NCI-H345 treated with DMSO at 0.1 percent for 48 hours (cell line): ENCODE results near the gene BCL6.

Experiments
- DNase-seq: peaks from one replicate; lab custom pipeline; 2025; ENCODE audit not compliant: unreplicated experiment; lab: John Stamatoyannopoulos, UW

The BCL6 gene

DNA sequence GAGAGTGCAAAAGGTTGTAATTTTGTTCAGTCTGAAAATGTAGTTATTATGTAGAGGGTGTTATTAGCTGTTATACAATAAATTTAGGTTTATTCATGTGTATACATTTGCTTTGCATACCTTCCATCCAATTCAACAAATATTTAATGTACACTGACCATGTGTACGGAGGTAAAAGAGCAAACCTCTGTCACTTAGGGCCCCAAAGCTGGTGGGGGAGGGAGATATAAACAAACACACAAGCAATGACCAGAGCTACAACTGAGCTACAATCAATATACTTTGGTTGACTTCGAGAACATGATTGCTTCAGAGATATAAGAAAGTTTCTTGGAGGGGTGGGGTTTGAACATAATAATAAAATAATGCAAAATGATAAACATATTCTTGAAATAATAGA lies 17.5 kb upstream of the BCL6 start:
- no peak for DNase-seq

GRCh38 chr3:187759601-187760000 lies 14.3 kb upstream of the BCL6 start:
- no peak for DNase-seq

- DNase-seq: no peak
Observed at GRCh38 chr3:187758318-187758955, 13.2 kb upstream of the BCL6 start.

- DNase-seq: no peak
Observed at GRCh38 chr3:187753516-187753915, 8.2 kb upstream of the BCL6 start.

DNA sequence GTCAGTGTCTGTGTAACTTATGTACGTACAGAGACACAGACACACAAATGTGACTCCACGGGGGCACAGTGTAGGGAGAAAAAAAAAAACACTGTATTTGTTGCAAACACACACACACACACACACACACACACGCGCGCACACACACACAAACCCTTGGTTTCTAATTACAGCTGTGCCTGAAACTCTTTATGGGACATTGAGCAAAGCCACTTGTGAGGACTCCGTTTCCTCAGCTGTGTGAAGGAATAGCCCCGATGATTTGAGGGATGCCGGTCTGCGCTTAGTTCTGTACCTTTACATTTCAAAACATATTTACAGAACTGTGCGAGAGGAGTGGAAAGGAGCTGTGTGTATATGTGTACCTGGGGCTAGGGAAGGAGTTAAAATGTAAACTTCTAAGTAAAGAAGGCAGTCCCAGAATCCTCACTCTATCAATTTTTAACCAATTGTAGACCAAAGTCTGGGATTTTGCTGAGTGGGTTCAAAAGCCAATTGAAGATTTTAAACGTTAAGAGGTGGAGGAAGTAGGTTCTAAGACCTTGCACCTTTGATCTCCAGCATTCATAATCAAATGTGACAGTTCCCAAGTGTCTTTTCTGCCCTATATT lies 5.3 kb upstream of the BCL6 start:
- peak; percentile 34 for DNase-seq

- DNase-seq: peak; percentile 88
Observed at GRCh38 chr3:187750006-187750512, 4.8 kb upstream of the BCL6 start.

DNA sequence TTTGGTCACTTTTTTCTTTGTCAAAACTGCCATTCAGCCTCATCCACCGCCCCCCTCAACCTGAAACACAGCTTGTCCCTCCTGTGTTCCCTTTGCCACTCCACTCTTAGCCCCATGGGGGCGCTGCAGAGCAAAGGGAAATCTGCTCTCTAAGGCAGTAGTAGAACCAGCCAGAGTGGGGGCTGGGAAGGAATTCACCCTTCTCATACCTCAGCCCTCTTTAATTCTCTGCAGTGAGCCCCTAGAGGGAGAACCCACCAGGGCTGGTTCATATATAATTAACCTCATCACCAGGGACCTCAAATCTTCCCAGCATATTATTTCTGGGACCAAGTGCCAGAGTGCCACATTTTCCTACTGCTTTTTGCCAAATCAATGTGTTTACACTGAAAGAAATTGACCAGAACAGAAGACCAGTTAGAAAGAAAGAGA lies 2.8 kb upstream of the BCL6 start:
- DNase-seq: peak; percentile 63

- no peak for DNase-seq
Observed at GRCh38 chr3:187747506-187747905, 2.2 kb upstream of the BCL6 start.

- no peak for DNase-seq
Observed at GRCh38 chr3:187746442-187747281, 1.4 kb upstream of the BCL6 start.

DNA sequence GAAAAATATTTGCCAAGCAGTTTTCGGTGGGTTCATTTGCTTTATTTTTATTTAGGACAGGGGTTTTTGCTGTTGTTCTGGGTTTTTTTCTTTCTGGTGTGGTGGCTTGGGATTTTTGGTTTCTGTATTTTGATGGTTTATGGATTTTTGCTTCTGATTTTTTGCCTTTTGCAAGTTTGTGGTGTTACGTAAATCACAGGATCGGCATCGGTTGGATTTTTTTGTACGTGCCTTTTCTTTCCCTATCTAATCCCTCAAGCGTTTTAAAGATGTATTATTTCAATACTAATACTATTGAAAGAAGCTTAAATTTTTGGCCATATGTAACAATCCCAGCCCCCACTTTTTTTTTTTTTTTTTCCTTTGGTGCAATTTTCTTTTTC lies 782 bp upstream of the BCL6 start:
- DNase-seq: no peak

DNA sequence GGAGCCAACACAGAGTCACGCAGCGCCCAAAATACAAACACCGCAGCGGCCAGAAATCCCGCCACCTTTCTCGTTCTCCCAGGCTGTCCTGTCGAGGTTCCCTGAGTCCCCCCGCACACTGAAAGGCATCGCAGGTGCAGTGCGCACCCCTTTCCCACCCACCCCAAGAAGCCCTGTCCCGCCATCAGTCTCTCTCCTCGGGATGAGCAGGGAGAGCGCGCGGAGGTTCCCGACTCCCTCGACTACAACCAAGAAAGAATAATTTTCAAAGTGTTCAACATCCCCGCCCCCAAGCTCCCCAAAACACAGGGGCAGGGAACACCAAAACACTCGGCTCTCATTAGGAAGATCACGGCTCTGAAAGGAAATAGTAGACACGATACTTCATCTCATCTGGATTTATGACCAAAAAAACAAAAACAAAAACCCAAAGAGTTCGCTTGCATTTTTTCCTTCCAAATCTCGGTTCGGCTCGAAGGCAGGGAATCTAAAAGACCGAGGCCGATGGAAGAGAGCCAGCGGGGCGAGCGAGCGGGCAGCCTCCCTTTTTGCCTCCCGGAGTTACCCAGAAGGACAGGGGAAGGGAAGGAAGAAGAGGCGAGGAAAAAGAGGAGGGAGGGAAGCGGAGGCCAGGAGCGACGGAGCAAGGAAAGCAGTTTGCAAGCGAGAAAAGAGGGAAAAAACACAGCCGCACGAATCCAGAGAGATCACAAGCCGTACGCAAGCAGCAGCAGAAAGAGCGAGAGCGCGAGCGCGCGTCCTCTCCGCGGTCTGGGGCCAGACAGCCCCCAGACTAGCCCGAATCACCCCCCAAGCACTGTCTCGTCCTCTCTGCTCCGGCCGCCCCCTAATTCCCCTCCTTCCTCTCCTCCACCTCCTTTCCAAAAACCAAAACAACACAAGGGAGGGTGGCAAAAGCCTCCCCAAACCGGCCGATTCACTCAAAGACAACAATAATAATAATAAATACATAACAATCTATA lies 808 bp downstream of the BCL6 start:
- DNase-seq: peak; percentile 77

- peak; percentile 38 for DNase-seq
Observed at GRCh38 chr3:187743195-187744141, 1.8 kb downstream of the BCL6 start.

- peak; percentile 19 for DNase-seq
Observed at GRCh38 chr3:187742351-187743171, 2.7 kb downstream of the BCL6 start.

DNA sequence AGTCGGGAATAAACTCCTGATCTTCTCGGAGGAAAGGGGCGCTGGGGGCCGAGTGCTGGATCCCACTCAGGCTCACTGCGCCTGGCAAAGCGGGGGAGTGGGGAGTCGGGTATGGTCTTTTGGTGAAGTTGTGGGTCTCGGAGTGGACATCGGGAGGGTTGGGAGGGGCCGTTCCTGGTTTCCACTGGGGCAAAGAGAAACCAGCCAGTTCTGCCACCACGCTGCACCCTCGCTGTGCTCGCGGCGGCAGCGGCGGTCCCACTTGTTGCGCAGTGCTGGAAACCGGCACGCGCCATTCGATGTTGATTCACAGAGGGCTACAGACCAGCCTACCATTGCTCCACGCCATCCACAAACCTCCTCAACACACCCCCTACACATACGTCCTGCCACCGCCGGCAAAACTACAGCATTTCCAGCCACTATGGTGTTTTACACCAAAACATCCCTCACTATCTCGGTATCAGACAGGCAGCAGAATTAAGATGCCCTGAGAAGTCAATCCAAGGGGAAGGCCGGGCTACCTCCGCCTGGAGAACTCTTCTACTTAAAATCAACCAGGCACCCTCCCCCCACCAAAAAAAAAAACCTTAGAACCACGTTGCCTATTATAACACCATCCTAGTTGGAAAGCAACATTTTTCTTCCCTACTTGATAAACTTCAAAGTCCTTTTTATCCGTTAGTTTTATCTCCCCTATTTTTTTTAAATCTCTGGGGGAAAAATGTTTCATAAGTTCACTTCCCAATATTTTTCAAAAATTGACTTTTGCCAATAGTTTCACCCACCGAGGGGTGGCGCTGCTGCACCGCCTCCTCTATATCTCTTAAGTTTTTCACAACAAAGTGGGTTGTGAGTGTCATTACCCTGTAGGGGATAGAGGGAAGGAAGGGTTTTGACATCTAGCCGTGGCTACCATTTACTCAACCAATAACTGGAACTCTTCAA lies 3.6 kb downstream of the BCL6 start:
- DNase-seq: peak; percentile 75

- DNase-seq: peak; percentile 92
Observed at GRCh38 chr3:187740421-187741399, 4.6 kb downstream of the BCL6 start.

DNA sequence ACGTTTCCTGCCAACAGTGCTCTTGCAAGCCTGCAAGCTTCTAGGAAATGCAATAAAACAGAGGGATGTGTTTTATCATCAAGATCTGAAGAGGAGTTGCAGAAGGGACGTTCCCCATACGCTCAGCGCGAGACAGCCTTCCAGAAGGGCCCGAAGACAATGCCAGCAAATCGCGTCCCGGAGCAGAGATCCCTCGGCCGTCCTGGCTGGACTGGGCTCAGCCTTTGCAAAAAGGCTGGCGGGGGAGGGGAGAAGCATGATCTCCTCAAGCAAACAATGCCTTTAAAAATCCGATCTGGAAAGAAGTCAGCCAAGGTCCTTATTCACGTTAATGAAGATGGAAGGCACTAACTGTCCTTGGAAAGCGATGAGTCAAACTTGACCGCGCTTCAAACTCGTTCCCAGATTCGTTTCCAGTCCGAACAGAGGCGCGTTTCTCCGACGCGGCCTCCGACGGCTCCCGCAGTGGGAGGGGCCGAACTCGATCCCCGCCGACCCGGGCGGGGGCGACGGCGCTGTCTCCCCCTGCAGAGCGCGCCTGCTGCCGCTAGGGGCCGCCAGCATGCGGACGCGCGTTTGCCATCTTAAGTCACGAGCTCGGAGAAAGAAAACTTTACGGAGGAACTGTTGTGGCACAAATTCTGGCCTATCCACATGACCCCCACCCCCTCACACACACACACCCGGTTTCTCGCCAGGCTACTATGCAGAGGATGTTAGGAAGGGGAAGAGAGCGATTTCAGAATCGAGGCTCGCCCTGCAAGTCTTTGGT lies 5.5 kb downstream of the BCL6 start:
- DNase-seq: peak; percentile 74
